HEK293 (cell line): ENCODE data around the gene HOXC10.

Experiments used
- FEZF1 ChIP-seq: fragments of 450-650 bp; formaldehyde crosslinking; IDR thresholded peaks from 2 replicates; pipeline ENCODE4 v1.5.1; 2016; ENCODE audit warnings: missing biosample characterization, missing genetic modification characterization
- KLF10 ChIP-seq: fragments of 450-650 bp; IDR thresholded peaks from 2 replicates; pipeline ENCODE4 v1.5.1; 2018; ENCODE audit warnings: missing biosample characterization, mild to moderate bottlenecking, missing genetic modification characterization
- KLF8 ChIP-seq: fragments of 450-650 bp; formaldehyde crosslinking; IDR thresholded peaks from 2 replicates; pipeline ENCODE4 v1.5.1; 2016; ENCODE audit warnings: missing biosample characterization, missing genetic modification characterization
- MEIS1 ChIP-seq: sonication (generic); formaldehyde crosslinking; IDR thresholded peaks from 2 replicates; pipeline ENCODE4 v1.8.1; 2022; ENCODE audit warnings: missing genetic modification reagents, mild to moderate bottlenecking, borderline replicate concordance
- MYNN ChIP-seq: fragments of 450-650 bp; formaldehyde crosslinking; IDR thresholded peaks from 2 replicates; pipeline ENCODE4 v1.5.1; 2016; ENCODE audit warnings: missing biosample characterization, missing genetic modification characterization, borderline replicate concordance
- PBX3 ChIP-seq: sonication (generic); formaldehyde crosslinking; IDR thresholded peaks from 2 replicates; pipeline ENCODE4 v1.8.1; 2022; ENCODE audit warnings: mild to moderate bottlenecking, moderate library complexity, missing genetic modification reagents
- PRDM2 ChIP-seq: fragments of 450-650 bp; formaldehyde crosslinking; IDR thresholded peaks from 2 replicates; pipeline ENCODE4 v1.5.1; 2016; ENCODE audit warnings: missing biosample characterization, missing genetic modification characterization, borderline replicate concordance
- PRDM4 ChIP-seq: fragments of 450-650 bp; formaldehyde crosslinking; IDR thresholded peaks from 2 replicates; pipeline ENCODE4 v1.5.1; 2017; ENCODE audit warnings: missing biosample characterization, missing genetic modification characterization
- SP2 ChIP-seq: fragments of 450-650 bp; formaldehyde crosslinking; IDR thresholded peaks from 2 replicates; pipeline ENCODE4 v1.5.1; 2016; ENCODE audit warnings: missing biosample characterization, missing genetic modification characterization
- TCF7L2 ChIP-seq: IDR thresholded peaks from 2 replicates; pipeline ENCODE4 v1.6.1; 2011; ENCODE audit warnings: low read depth, mild to moderate bottlenecking, inconsistent platforms, low read length, moderate library complexity, borderline replicate concordance
- TSHZ1 ChIP-seq: fragments of 450-650 bp; formaldehyde crosslinking; IDR thresholded peaks from 2 replicates; pipeline ENCODE4 v1.5.1; 2016; ENCODE audit warnings: missing biosample characterization, missing genetic modification characterization, borderline replicate concordance
- ZBTB17 ChIP-seq: fragments of 450-650 bp; formaldehyde crosslinking; IDR thresholded peaks from 2 replicates; pipeline ENCODE4 v1.5.1; 2016; ENCODE audit warnings: missing biosample characterization, missing genetic modification characterization
- ZBTB20 ChIP-seq: fragments of 450-650 bp; formaldehyde crosslinking; IDR thresholded peaks from 2 replicates; pipeline ENCODE4 v1.5.1; 2016; ENCODE audit warnings: missing biosample characterization, missing genetic modification characterization
- ZBTB8A ChIP-seq: fragments of 450-650 bp; formaldehyde crosslinking; IDR thresholded peaks from 2 replicates; pipeline ENCODE4 v1.5.1; 2016; ENCODE audit warnings: missing biosample characterization, missing genetic modification characterization
- ZFP41 ChIP-seq: fragments of 450-650 bp; formaldehyde crosslinking; IDR thresholded peaks from 2 replicates; pipeline ENCODE4 v1.5.1; 2016; ENCODE audit warnings: missing biosample characterization, missing genetic modification characterization, borderline replicate concordance
- ZNF138 ChIP-seq: fragments of 450-650 bp; formaldehyde crosslinking; IDR thresholded peaks from 2 replicates; pipeline ENCODE4 v1.5.1; 2016; ENCODE audit warnings: missing biosample characterization, missing genetic modification characterization, borderline replicate concordance
- ZNF146 ChIP-seq: fragments of 450-650 bp; formaldehyde crosslinking; IDR thresholded peaks from 2 replicates; pipeline ENCODE4 v1.5.1; 2016; ENCODE audit warnings: missing biosample characterization, missing genetic modification characterization
- ZNF155 ChIP-seq: fragments of 450-650 bp; formaldehyde crosslinking; IDR thresholded peaks from 2 replicates; pipeline ENCODE4 v1.5.1; 2016; ENCODE audit warnings: missing biosample characterization, missing genetic modification characterization
- ZNF16 ChIP-seq: fragments of 450-650 bp; formaldehyde crosslinking; IDR thresholded peaks from 2 replicates; pipeline ENCODE4 v1.5.1; 2016; ENCODE audit warnings: low read depth, missing biosample characterization, missing genetic modification characterization
- ZNF221 ChIP-seq: fragments of 450-650 bp; formaldehyde crosslinking; IDR thresholded peaks from 2 replicates; pipeline ENCODE4 v1.5.1; 2017; ENCODE audit warnings: missing biosample characterization, missing genetic modification characterization, borderline replicate concordance
- ZNF239 ChIP-seq: fragments of 450-650 bp; formaldehyde crosslinking; IDR thresholded peaks from 2 replicates; pipeline ENCODE4 v1.5.1; 2016; ENCODE audit warnings: missing biosample characterization, missing genetic modification characterization
- ZNF24 ChIP-seq: fragments of 450-650 bp; formaldehyde crosslinking; IDR thresholded peaks from 2 replicates; pipeline ENCODE4 v1.5.1; 2016; ENCODE audit warnings: missing biosample characterization, missing genetic modification characterization
- ZNF426 ChIP-seq: fragments of 450-650 bp; formaldehyde crosslinking; IDR thresholded peaks from 2 replicates; pipeline ENCODE4 v1.5.1; 2017; ENCODE audit warnings: missing biosample characterization, missing genetic modification characterization, mild to moderate bottlenecking, inconsistent platforms, moderate library complexity
- ZNF514 ChIP-seq: fragments of 450-650 bp; formaldehyde crosslinking; IDR thresholded peaks from 2 replicates; pipeline ENCODE4 v1.5.1; 2016; ENCODE audit warnings: missing biosample characterization, missing genetic modification characterization
- ZNF521 ChIP-seq: fragments of 450-650 bp; formaldehyde crosslinking; IDR thresholded peaks from 2 replicates; pipeline ENCODE4 v1.5.1; 2017; ENCODE audit warnings: missing biosample characterization, mild to moderate bottlenecking, missing genetic modification characterization
- ZNF585B ChIP-seq: fragments of 450-650 bp; formaldehyde crosslinking; IDR thresholded peaks from 2 replicates; pipeline ENCODE4 v1.5.1; 2016; ENCODE audit warnings: missing biosample characterization, missing genetic modification characterization
- ZNF623 ChIP-seq: fragments of 450-650 bp; formaldehyde crosslinking; IDR thresholded peaks from 2 replicates; pipeline ENCODE4 v1.5.1; 2016; ENCODE audit warnings: missing biosample characterization, missing genetic modification characterization
- ZNF791 ChIP-seq: fragments of 450-650 bp; formaldehyde crosslinking; IDR thresholded peaks from 2 replicates; pipeline ENCODE4 v1.5.1; 2016; ENCODE audit warnings: missing biosample characterization, missing genetic modification characterization
- ZNF837 ChIP-seq: fragments of 450-650 bp; formaldehyde crosslinking; IDR thresholded peaks from 2 replicates; pipeline ENCODE4 v1.5.1; 2016; ENCODE audit warnings: missing biosample characterization, missing genetic modification characterization

Gene HOXC10

GRCh38 chr12:53991077-53991460, 6.1 kb downstream of the HOXC10 start (continued):
- TF ChIP-seq TSHZ1 (tag by site-specific recombination): no peak
- TF ChIP-seq FEZF1 (tag by site-specific recombination): no peak; the same call in 1 of the 2 replicates
- no peak for TF ChIP-seq PRDM2 (tag by site-specific recombination)
- no peak for TF ChIP-seq MEIS1 (CRISPR knock-in tag)
- TF ChIP-seq ZNF146 (tag by site-specific recombination): no peak
- TF ChIP-seq ZNF837 (tag by site-specific recombination): no peak
- no peak for TF ChIP-seq ZNF24 (tag by site-specific recombination)
- no peak for TF ChIP-seq PRDM4
- TF ChIP-seq ZBTB20 (tag by site-specific recombination): peak; percentile 68
- no peak for TF ChIP-seq KLF8
- TF ChIP-seq ZNF514: no peak
- TF ChIP-seq ZNF585B (tag by site-specific recombination): no peak
- TF ChIP-seq PBX3 (CRISPR knock-in tag): no peak
- TF ChIP-seq ZNF791: no peak
- TF ChIP-seq ZBTB17 (tag by site-specific recombination): peak; percentile 97
- TF ChIP-seq ZNF221: no peak
- TF ChIP-seq TCF7L2: no peak
- TF ChIP-seq KLF10 (tag by site-specific recombination): no peak
- TF ChIP-seq ZNF521 (tag by site-specific recombination): no peak
- TF ChIP-seq ZNF16 (tag by site-specific recombination): no peak
- TF ChIP-seq ZFP41 (tag by site-specific recombination): no peak
- TF ChIP-seq ZNF138 (tag by site-specific recombination): no peak
- TF ChIP-seq ZNF623 (tag by site-specific recombination): no peak
- TF ChIP-seq SP2 (tag by site-specific recombination): no peak
- TF ChIP-seq ZBTB8A (tag by site-specific recombination): peak; percentile 4; the same call in 1 of the 2 replicates
- no peak for TF ChIP-seq ZNF155 (tag by site-specific recombination)
- no peak for TF ChIP-seq ZNF239 (tag by site-specific recombination)
- no peak for TF ChIP-seq MYNN (tag by site-specific recombination)
- no peak for TF ChIP-seq ZNF426
